Heart left ventricle (tissue), 16 donors: ENCODE results near the gene SPAG6. TPM values are rescaled to one million over a fixed set of nuclear protein-coding genes. Genes with fewer than 3 reads are reported as not detected.

Experiments
- ATAC-seq, 4 donors: fragments of 200-7000 bp; cut with Tn5 transposase; one replicate each; pipeline ENCODE4 v1.9.1; 2020 to 2022; ENCODE audit warnings: moderate library complexity in 4 of 4, mild to moderate bottlenecking in 3 of 4, moderate number of reproducible peaks in 1 of 4
- DNase-seq, 5 donors: peaks; one replicate each; pipeline ENCODE4 v3.0.0-alpha.2; 2020
- H3K27ac ChIP-seq, 12 donors: fragments of 200-600 bp; sonication (generic) in 4 of 12; one replicate each; pipeline versions ENCODE4 v1.5.0 to v1.8.0; 2016 to 2022; ENCODE audit warnings: mild to moderate bottlenecking in 2 of 12
- H3K27me3 ChIP-seq, 9 donors: fragments of 200-600 bp; sonication (generic) in 2 of 9; one replicate each; pipeline versions ENCODE4 v1.5.1 to v1.8.0; 2016 to 2022; ENCODE audit warnings: mild to moderate bottlenecking in 3 of 9
- H3K36me3 ChIP-seq, 9 donors: fragments of 200-600 bp; sonication (generic) in 2 of 9; one replicate each; pipeline versions ENCODE4 v1.5.0 to v1.8.0; 2018 to 2022; ENCODE audit warnings: mild to moderate bottlenecking in 2 of 9
- H3K4me1 ChIP-seq, 12 donors: fragments of 200-600 bp; sonication (generic) in 4 of 12; one replicate each; pipeline versions ENCODE4 v1.5.0 to v1.8.0; 2016 to 2022; ENCODE audit warnings: mild to moderate bottlenecking in 3 of 12
- H3K4me3 ChIP-seq, 12 donors: fragments of 200-600 bp; sonication (generic) in 4 of 12; one replicate each; pipeline versions ENCODE4 v1.5.0 to v1.8.0; 2017 to 2022; ENCODE audit warnings: mild to moderate bottlenecking in 9 of 12, moderate library complexity in 4 of 12
- H3K9me3 ChIP-seq, 12 donors: fragments of 200-600 bp; sonication (generic) in 4 of 12; one replicate each; pipeline versions ENCODE4 v1.5.0 to v1.8.0; 2016 to 2022; ENCODE audit warnings: mild to moderate bottlenecking in 1 of 12
- CTCF ChIP-seq, 12 donors: fragments of 200-600 bp; sonication (generic) in 4 of 12; IDR thresholded peaks; one replicate each; pipeline versions ENCODE4 v1.5.0 to v1.8.0; 2018 to 2022; ENCODE audit warnings: antibody characterized with exemption in 12 of 12, mild to moderate bottlenecking in 5 of 12
- POLR2A ChIP-seq, 2 donors: fragments of 450-650 bp; IDR thresholded peaks; one replicate each; pipeline ENCODE4 v1.6.1; 2017; ENCODE audit warnings: antibody characterized with exemption in 2 of 2, mild to moderate bottlenecking in 2 of 2, moderate library complexity in 2 of 2
- WGBS, 4 donors: extraction: QIAGEN DNeasy Blood & Tissue Kit in 2 of 4; methylation state at CpG; one replicate each; pipeline versions ENCODE4 v1.1.5 to v1.1.7; 2013 to 2018; 5-methylcytosine and 5-hydroxymethylcytosine counted together
- intact Hi-C, 10 donors: fragments of 100-400 bp; cut with DNase I; formaldehyde crosslinking; loops; one replicate each; pipeline versions ENCODE4 v1.11.1 to v1.14.2; 2022
- polyA plus RNA-seq, 2 donors: library from polyadenylated mRNA; stranded (reverse); fragments of 200-250 nt; gene quantifications; one replicate each; pipeline ENCODE4 v1.2.3, GENCODE V29; 2013
- total RNA-seq, 9 donors: library from RNA; depleted of rRNA in 2 of 9; stranded (reverse); fragments of >200 nt in 2 of 9; fragmentation: NEBNext Ultra II Directional in 3 of 9; extraction: Animal tissue kit (Norgen Biotek cat#: 25700) in 3 of 9; gene quantifications; one replicate each; pipeline versions ENCODE4 v1.1.0 to v1.2.4, GENCODE V29; 2016 to 2023
- donor health status: ischemic (EF 13 %, LVEDD 7.1; RV severe dilation, severe dysfunction).
- donor health status: healthy with polysubstance abuse.
- donor health status: DM: no; HTN: yes; CAD: no.
- donor health status: DM: no; HTN: no; CAD: no.
- donor health status: ischemic (EF 25% LVEDD 6.9; RV normal size, moderate dysfunction).
- donor health status: ischemic (EF 25% LVEDD 5.7; RV mildly dilated, moderate dysfunction).
- donor health status: healthy.
- donor health status: DM: yes; HTN: yes; CAD: no.
- donor health status: ischemic (EF 35%, LVEDD 5.7; RV mildly dilated, moderate dysfunction).
- donor health status: nonischemic (EF 11% LVEDD 7.7; RV severe dilation, severe dysfunction).
- donor health status: DM: yes; HTN: yes; CAD: no.
- donor health status: PGD.
- donor health status: ischemic (EF 29% LVEDD 5.4; RV normal size, mild dysfunction).
- donor health status: nonischemic (EF 23%, LVEDD 6.1; RV moderate dilation, normal function).

The SPAG6 gene
- total and polyA plus RNA-seq, 11 donors, result 0.42 TPM; not detected in 10

- H3K4me1 ChIP-seq, result peaks cover 0 to 9% (median 0%) of the 10 kb centered on the region in 12 donors
- H3K4me3 ChIP-seq, result no peak overlapping the region
- H3K9me3 ChIP-seq, result no peaks in the 10 kb centered on the region
- no peaks in the 10 kb centered on the region for H3K36me3 ChIP-seq
- TF ChIP-seq POLR2A (IDR thresholded peaks at IDR 0.05) (no peak), CTCF (IDR thresholded peaks at IDR 0.05) (no peak)
- H3K27ac ChIP-seq, result no peak overlapping the region
- DNase-seq, result no peak
- WGBS, 4 donors, result 79 to 85% (median 80%) methylated on average over 3 of the region's 3 CpGs
- intact Hi-C loops, result no loop called here
- peaks cover 0 to 15% (median 0%) of the 10 kb centered on the region in 9 donors for H3K27me3 ChIP-seq
- ATAC-seq, result no peak
Measured at GRCh38 chr10:22374489-22375126, 29.3 kb downstream of the SPAG6 start.

GRCh38 chr10:22379059-22379458 lies 33.8 kb downstream of the SPAG6 start:
- intact Hi-C loops, result no loop called here
- ATAC-seq (no peak), DNase-seq (no peak)
- 73 to 89% (median 86%) methylated on average over 3 of the region's 3 CpGs for WGBS, 4 donors
- TF ChIP-seq CTCF (IDR thresholded peaks at IDR 0.05), result no peak
- no peak for TF ChIP-seq POLR2A (IDR thresholded peaks at IDR 0.05)
- no peak overlapping the region for H3K27ac ChIP-seq
- H3K4me1 ChIP-seq, result no peaks in the 10 kb centered on the region
- H3K4me3 ChIP-seq, result no peak overlapping the region
- H3K36me3 ChIP-seq, result no peaks in the 10 kb centered on the region
- H3K27me3 ChIP-seq, result peaks cover 0 to 6% (median 0%) of the 10 kb centered on the region in 9 donors
- H3K9me3 ChIP-seq, result no peaks in the 10 kb centered on the region

GRCh38 chr10:22381262-22381661 lies 36.0 kb downstream of the SPAG6 start:
- Histone ChIP-seq H3K27ac (no peak overlapping the region), H3K4me1 (no peaks in the 10 kb centered on the region)

GRCh38 chr10:22386503-22386902 lies 41.2 kb downstream of the SPAG6 start:
- H3K27ac ChIP-seq, result no peak overlapping the region
- no peaks in the 10 kb centered on the region for H3K4me1 ChIP-seq
- ATAC-seq (no peak), DNase-seq (no peak)
- no peaks in the 10 kb centered on the region for H3K36me3 ChIP-seq
- no peak overlapping the region for H3K4me3 ChIP-seq
- WGBS, 4 donors, result 44 to 53% (median 50%) methylated on average over 1 of the region's 1 CpG
- intact Hi-C loops, result no loop called here
- H3K9me3 ChIP-seq, result no peaks in the 10 kb centered on the region
- H3K27me3 ChIP-seq, result no peaks in the 10 kb centered on the region
- TF ChIP-seq POLR2A (IDR thresholded peaks at IDR 0.05), result no peak
- no peak for TF ChIP-seq CTCF (IDR thresholded peaks at IDR 0.05)

More at GRCh38 chr10:22381262-22381661, 36.0 kb downstream of the SPAG6 start:
- TF ChIP-seq CTCF (IDR thresholded peaks at IDR 0.05) (no peak), POLR2A (IDR thresholded peaks at IDR 0.05) (no peak)
- H3K27me3 ChIP-seq, result peaks cover 0 to 6% (median 0%) of the 10 kb centered on the region in 9 donors
- 70 to 83% (median 77%) methylated on average over 4 of the region's 4 CpGs for WGBS, 4 donors
- intact Hi-C loops, result no loop called here
- no peak overlapping the region for H3K4me3 ChIP-seq
- no peaks in the 10 kb centered on the region for H3K36me3 ChIP-seq
- DNase-seq, result no peak
- no peak for ATAC-seq
- H3K9me3 ChIP-seq, result no peaks in the 10 kb centered on the region
